IMR-90 (cell line): ENCODE data around the gene PRKCA.

Experiments
- NFE2L2 ChIP-seq: fragments of 150-350 bp; IDR thresholded peaks from 2 replicates; pipeline ENCODE4 v1.6.1; 2016; ENCODE audit warnings: low read depth, mild to moderate bottlenecking, low read length
- POLR2A ChIP-seq: IDR thresholded peaks from 2 replicates; pipeline ENCODE4 v1.6.1; 2012; ENCODE audit warnings: mild to moderate bottlenecking, low read depth, low read length
- TF ChIP-seq, protein P1 (sequence below): conservative IDR thresholded peaks from 2 replicates; pipeline ENCODE4 v1.5.1; 2012; ENCODE audit warnings: mild to moderate bottlenecking, low read depth, low read length, improper control_type of control experiment

- no peak for TF ChIP-seq NFE2L2
- TF ChIP-seq, protein P1, sequence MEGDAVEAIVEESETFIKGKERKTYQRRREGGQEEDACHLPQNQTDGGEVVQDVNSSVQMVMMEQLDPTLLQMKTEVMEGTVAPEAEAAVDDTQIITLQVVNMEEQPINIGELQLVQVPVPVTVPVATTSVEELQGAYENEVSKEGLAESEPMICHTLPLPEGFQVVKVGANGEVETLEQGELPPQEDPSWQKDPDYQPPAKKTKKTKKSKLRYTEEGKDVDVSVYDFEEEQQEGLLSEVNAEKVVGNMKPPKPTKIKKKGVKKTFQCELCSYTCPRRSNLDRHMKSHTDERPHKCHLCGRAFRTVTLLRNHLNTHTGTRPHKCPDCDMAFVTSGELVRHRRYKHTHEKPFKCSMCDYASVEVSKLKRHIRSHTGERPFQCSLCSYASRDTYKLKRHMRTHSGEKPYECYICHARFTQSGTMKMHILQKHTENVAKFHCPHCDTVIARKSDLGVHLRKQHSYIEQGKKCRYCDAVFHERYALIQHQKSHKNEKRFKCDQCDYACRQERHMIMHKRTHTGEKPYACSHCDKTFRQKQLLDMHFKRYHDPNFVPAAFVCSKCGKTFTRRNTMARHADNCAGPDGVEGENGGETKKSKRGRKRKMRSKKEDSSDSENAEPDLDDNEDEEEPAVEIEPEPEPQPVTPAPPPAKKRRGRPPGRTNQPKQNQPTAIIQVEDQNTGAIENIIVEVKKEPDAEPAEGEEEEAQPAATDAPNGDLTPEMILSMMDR, result no peak
- no peak for TF ChIP-seq POLR2A
Measured at GRCh38 chr17:66271512-66271911, 30.9 kb upstream of the PRKCA start.
